GM19324 (cell line): Measurements from ENCODE around the gene KRT34.

Source experiments
- ATAC-seq: cut with Tn5 transposase; IDR thresholded peaks from one replicate; pipeline ENCODE4 v1.9.1; 2021; ENCODE audit warnings: mild to moderate bottlenecking, moderate library complexity; ENCODE audit not compliant: unreplicated experiment, low FRiP score

KRT34 gene

GRCh38 chr17:41334385-41335305, 47.5 kb downstream of the KRT34 start:
- no peak for ATAC-seq

- ATAC-seq = no peak
Observed at GRCh38 chr17:41333836-41334235, 48.3 kb downstream of the KRT34 start.

- no peak for ATAC-seq
Observed at GRCh38 chr17:41333098-41333497, 49.0 kb downstream of the KRT34 start.

GRCh38 chr17:41332239-41332638, 49.9 kb downstream of the KRT34 start:
- no peak for ATAC-seq

- no peak for ATAC-seq
Observed at GRCh38 chr17:41331606-41332005, 50.5 kb downstream of the KRT34 start.

GRCh38 chr17:41329279-41329948, 52.7 kb downstream of the KRT34 start:
- ATAC-seq = no peak

- ATAC-seq = no peak
Observed at GRCh38 chr17:41328207-41328606, 53.9 kb downstream of the KRT34 start.
